ENCODE results near the gene FGD4.
"Not testable (repeated sequence)": the region's sequence is repeated elsewhere in the genome, so short reads cannot be mapped to it uniquely, and the experiment has no call there.

FGD4 gene

GRCh38 chr12:32532422-32532821, 133.1 kb downstream of the FGD4 start:
- no peak for DNase-seq

GRCh38 chr12:32532951-32533350, 133.6 kb downstream of the FGD4 start:
- DNase-seq, result no peak

GRCh38 chr12:32533506-32533905, 134.1 kb downstream of the FGD4 start:
- not testable (repeated sequence) for DNase-seq

GRCh38 chr12:32533971-32534590, 134.7 kb downstream of the FGD4 start:
- DNase-seq, result no peak

GRCh38 chr12:32534698-32535097, 135.3 kb downstream of the FGD4 start:
- no peak for DNase-seq

GRCh38 chr12:32535288-32535999, 136.1 kb downstream of the FGD4 start:
- no peak for DNase-seq

- no peak for DNase-seq
Measured at GRCh38 chr12:32536000-32536345, 136.6 kb downstream of the FGD4 start.

- no peak for DNase-seq
Measured at GRCh38 chr12:32541754-32542374, 142.5 kb downstream of the FGD4 start.

- DNase-seq, result no peak
Measured at GRCh38 chr12:32542428-32543229, 143.3 kb downstream of the FGD4 start.

- no peak for DNase-seq
Measured at GRCh38 chr12:32544893-32545292, 145.5 kb downstream of the FGD4 start.

- DNase-seq, result no peak
Measured at GRCh38 chr12:32545413-32545980, 146.1 kb downstream of the FGD4 start.

- DNase-seq, result no peak
Measured at GRCh38 chr12:32546272-32546671, 146.9 kb downstream of the FGD4 start.

GRCh38 chr12:32548691-32549281, 149.4 kb downstream of the FGD4 start:
- no peak for DNase-seq

- no peak for DNase-seq
Measured at GRCh38 chr12:32549675-32550079, 150.3 kb downstream of the FGD4 start.

- DNase-seq, result no peak
Measured at GRCh38 chr12:32551058-32551457, 151.7 kb downstream of the FGD4 start.

- DNase-seq, result no peak
Measured at GRCh38 chr12:32558903-32559302, 159.5 kb downstream of the FGD4 start.

- no peak for DNase-seq
Measured at GRCh38 chr12:32559434-32559833, 160.1 kb downstream of the FGD4 start.

- no peak for DNase-seq
Measured at GRCh38 chr12:32560520-32560919, 161.2 kb downstream of the FGD4 start.

GRCh38 chr12:32561931-32562341, 162.6 kb downstream of the FGD4 start:
- DNase-seq, result no peak

- not testable (repeated sequence) for DNase-seq
Measured at GRCh38 chr12:32562413-32562812, 163.1 kb downstream of the FGD4 start.

GRCh38 chr12:32566663-32567295, 167.4 kb downstream of the FGD4 start:
- DNase-seq, result no peak

- no peak for DNase-seq
Measured at GRCh38 chr12:32567296-32567674, 167.9 kb downstream of the FGD4 start.
